Activated CD8-positive, alpha-beta memory T cell treated with anti-CD3 and anti-CD28 coated beads for 1 hour (primary cell): ENCODE measurements around the gene SAT2.

Experiments
- DNase-seq, 2 donors: peaks; one replicate each; pipeline ENCODE4 v3.0.0-alpha.2; 2020; ENCODE audit warnings: low read depth in 1 of 2; ENCODE audit errors: extremely low read depth in 1 of 2

The SAT2 gene

GRCh38 chr17:7576432-7576937 lies 51.1 kb downstream of the SAT2 start:
- no peak for DNase-seq
